NCI-H1930 (cell line): ENCODE data around the gene PTPRD.

ENCODE experiments used
- DNase-seq, 2 experiments: peaks; one replicate each; lab custom pipeline; 2025; lab: John Stamatoyannopoulos, UW

Gene PTPRD

DNA sequence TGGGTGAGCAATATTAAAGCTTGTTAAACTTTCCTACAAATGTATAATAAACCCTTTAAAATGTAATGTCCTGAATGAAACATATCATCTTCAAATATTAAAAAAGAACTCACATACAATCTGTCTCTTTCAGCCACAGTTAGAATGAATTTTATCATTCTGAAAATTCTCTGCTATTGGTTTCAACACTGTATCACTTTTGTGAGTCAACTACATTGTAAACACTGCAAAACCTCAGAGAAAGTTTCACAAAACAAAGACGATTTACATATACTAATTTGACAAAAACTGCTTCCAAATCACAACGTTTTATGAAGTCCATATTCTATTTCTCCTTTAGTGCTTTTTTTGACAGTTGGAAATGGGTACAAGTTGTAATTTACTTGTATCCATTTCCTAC is 1781.2 kb downstream of the PTPRD start:
- DNase-seq, result no peak

GRCh38 chr9:8826281-8826680 is 1786.5 kb downstream of the PTPRD start:
- no peak for DNase-seq

DNA sequence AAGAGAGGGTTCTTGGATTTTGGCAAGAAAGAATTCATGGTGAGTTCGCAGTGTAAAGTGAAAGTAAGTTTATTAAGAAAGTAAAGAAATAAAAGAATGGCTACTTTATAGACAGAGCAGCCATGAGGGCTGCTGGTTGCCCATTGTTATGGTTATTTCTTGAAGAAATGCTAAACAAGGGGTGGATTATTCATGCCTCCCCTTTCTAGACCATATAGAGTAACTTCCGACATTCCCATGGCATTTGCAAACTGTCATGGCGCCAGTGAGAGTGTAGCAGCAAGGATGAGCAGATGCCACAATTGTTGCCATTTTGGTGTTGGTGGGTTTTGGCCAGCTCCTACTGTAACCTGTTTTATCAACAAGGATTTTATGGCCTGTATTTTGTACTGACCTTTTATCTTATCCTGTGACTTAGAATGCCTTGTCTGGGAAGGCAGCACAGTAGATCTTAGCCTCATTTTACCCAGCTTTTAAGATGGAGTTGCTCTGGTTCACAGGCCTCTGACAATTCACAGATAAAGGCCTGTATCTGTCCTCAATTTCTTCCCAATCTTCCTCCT is 1787.1 kb downstream of the PTPRD start:
- no peak for DNase-seq

DNA sequence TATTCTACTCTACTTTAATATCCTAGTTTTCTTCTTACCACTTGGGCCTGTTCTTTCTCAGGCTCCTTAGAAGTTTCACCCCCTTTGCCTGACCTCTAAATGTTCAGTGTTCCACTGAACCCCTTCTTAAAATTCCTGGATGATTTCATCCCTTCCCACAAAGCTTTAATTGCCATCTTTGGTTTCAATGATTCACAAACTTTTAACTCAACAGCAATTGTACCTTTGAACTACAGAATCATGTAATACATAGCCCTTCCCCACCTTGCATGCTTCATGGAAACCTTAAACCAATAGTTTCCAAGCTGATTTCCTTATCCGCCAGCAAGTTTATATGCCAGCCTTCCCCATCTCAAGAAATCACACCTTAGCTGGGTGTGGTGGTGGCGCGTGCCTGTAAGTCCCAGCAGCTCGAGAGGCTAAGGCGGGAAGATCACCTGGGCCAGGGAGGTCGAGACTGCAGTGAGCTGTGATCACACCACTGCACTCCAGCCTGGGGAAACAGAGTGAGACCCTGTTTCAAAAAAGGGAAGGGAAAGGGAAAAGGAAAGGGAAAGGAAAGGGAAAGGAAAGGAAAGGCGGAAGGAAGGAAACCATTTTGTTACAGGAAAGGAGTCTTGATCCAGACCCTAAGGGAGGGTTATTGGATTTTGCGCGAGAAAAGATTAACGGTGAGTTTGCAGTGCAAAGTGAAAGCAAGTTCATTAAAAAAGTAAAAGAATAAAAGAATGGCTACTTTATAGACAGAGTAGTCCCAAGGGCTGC is 1789.5 kb downstream of the PTPRD start:
- DNase-seq, result no peak

GRCh38 chr9:8822667-8823025 is 1790.2 kb downstream of the PTPRD start:
- no peak for DNase-seq

- no peak for DNase-seq
These were observed 1790.7 kb downstream of the PTPRD start for GRCh38 chr9:8821910-8822666.

GRCh38 chr9:8817335-8817734 is 1795.5 kb downstream of the PTPRD start:
- DNase-seq, result no peak

GRCh38 chr9:8816361-8816760 is 1796.4 kb downstream of the PTPRD start:
- DNase-seq, result peak; percentile 20 to 28

- DNase-seq, result peak; percentile 50 to 68
These were observed 1796.9 kb downstream of the PTPRD start for GRCh38 chr9:8815931-8816330.

DNA sequence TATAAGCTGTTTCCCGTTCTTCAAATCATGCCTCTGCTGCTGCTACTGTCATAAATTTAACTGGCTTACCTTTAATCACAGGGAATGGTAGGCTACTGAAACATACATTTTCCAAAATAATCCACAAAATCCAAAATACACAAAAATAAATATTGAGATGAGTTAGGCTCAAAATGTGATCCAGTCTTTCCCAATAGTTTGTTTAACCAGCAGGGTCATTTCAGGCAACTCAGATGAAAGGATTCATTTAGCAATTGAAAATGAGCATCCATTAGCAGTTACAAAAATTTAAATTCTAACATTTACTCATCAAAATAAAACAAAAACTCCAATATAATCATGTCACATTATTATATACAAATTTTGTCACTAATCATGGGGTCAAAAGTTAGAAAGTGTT is 1797.6 kb downstream of the PTPRD start:
- DNase-seq, result no peak

DNA sequence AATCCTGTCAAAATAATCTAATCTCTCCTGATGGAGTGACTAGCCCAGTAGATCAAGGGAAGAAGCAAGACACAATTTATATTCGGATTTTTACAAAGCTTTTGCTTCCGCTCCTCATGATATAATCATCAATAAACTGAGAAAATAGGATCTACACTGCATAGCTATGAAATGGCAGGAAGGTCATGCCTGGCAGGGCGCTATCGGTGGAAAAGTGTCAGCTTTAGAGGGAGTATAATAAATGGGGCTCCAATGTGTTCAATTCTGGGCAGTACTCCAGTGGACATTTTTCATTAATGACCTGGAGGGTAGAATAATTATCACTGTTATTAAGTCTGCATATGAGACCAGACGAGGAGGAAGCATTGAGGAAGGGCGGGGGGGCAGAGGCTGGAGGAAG is 1799.9 kb downstream of the PTPRD start:
- DNase-seq, result no peak

- DNase-seq, result no peak
These were observed 1803.1 kb downstream of the PTPRD start for GRCh38 chr9:8809741-8810140.

- DNase-seq, result no peak
These were observed 1806.7 kb downstream of the PTPRD start for GRCh38 chr9:8806150-8806549.

DNA sequence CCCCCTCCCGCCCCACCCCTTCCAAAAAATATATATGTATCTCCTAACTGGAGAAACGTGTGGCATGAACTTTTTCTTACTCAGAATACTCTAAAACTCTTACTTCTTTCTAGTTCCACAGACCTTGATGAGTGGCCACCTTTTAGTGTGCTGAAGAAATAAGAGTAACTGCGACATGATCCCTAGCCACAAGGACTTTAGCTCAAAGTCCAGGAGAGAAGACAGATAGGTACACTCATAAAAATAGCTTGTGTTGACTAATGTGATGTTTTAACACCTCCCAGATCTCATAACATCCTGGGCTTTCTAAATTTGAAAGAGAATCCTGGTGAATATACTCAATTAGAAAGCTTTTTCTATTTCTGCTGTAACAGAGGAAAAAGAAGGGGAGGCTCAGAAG is 1808.2 kb downstream of the PTPRD start:
- no peak for DNase-seq

DNA sequence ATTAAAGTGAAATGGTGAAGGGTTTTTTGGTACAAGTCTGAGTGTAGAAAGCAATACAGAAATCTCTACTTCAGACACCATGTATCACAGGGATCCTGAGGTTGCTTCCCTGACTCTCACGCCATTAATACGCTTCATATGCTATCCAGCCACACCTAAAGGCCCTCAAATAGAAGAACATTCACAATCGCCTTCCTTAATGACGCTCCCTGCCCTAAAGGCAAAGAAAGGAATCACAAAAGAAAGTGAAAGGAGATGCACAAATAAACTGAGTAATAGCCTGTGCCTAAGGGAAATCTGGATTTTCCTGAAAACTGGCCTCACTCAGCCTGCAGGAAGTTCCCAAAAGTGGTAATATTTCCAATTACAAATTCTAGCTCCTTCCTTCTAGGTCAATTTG is 1810.6 kb downstream of the PTPRD start:
- DNase-seq, result no peak

DNA sequence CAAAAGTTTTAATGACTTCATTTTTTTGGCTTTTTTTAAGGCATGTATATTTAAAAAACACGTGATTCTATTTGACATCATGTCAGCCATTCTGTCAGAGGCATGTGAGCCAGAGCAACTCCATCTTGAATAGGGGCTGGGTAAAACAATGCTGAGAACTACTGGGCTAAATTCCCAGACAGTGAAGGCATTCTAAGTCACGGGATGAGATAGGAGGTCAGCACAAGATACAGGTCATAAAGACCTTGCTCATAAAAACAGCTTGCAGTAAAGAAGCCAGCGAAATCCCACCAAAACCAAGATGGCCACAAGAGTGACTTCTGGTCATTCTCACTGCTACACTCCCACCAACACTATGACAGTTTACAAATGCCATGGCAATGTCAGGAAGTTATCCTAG is 1812.6 kb downstream of the PTPRD start:
- no peak for DNase-seq

GRCh38 chr9:8799615-8800014 is 1813.2 kb downstream of the PTPRD start:
- DNase-seq, result no peak

DNA sequence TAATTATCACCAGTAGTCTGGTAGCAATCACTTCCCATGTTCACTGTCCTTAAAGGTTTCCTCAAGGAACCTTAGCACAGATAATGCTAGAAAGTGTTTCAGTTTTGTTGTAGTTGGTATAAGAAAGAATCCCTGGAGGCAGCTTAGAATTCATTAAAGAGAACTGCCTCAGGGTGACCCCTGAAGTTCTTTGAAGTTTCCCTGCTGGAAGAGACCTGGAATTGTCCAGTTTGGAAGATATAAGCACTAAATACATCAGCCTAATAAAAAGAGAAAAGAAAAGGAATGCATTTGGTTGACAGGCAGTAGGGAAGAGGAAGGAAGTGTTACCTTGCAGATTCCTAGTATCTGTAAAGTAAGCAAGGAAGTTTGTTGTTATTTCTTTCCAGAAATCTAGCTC is 1813.6 kb downstream of the PTPRD start:
- no peak for DNase-seq

- no peak for DNase-seq
These were observed 1828.0 kb downstream of the PTPRD start for GRCh38 chr9:8784838-8785237.

DNA sequence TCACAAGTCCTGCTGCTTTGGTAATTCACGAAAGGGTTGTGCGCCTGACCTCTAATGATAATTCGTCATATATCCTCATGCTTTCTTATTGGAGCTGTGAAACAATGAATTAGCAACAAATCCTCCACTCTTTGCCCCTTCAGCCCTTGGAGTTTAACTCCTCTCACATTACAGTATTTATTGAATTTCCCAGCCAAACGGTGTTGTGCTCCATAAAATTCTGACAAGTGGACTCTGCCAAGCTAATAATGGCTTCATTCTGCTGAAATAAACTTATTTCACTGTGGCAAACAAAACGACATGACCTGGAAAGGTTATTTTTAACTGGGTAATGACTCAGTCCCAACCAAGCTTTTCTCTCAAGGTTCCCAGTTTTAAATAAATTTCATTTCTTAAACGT is 1828.9 kb downstream of the PTPRD start:
- no peak for DNase-seq

DNA sequence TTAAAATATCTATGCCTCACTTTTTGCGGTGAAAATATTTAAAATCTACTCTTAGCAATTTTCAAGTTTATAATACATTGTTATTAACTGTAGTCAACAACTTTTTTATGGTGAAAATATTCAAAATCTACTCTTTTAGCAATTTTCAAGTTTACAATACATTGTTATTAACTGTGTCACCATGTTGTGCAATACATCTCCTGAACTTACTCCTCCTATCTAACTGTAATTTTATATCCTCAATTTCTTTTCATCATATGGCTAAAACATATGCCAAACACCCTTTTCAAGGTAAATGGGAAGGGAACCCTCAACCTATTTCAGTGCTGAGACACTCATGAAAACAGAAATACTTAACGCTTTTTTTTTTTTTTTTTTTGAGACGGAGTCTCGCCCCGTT is 1830.6 kb downstream of the PTPRD start:
- no peak for DNase-seq

- DNase-seq, result no peak
These were observed 1831.3 kb downstream of the PTPRD start for GRCh38 chr9:8781458-8781857.

DNA sequence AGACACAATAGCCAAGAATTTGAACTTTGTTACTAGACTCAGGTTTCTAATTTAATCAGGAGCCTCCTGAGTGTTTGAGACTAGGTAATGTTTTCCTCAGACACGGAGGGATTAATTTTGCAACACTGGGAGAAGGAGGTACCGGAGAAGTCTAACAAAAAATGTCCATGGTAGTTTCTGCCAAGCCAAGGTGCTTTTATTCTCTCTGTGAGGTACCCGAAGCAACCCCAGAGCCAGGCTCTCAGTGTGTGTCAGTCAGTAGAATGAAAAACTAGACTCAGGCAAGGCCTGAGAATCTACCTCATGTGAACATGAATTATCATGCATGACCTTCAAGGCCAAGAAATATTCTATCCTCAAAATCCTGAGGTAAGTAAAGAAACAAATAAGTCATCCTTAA is 1832.4 kb downstream of the PTPRD start:
- no peak for DNase-seq
